Daoy (cell line): Measurements from ENCODE around the gene SKP2. TPM values are rescaled to one million over a fixed set of nuclear protein-coding genes. Genes with fewer than 3 reads are reported as not detected.
A peak's percentile ranks its signal among the peaks of the same experiment; 100 is the strongest.
"Not testable (repeated sequence)": the region's sequence is repeated elsewhere in the genome, so short reads cannot be mapped to it uniquely, and the experiment has no call there.

ENCODE experiments used
- DNase-seq: peaks from one replicate; pipeline ENCODE4 v3.0.0-alpha.2; 2015; ENCODE audit warnings: low read depth
- total RNA-seq: library from RNA; depleted of rRNA; stranded (reverse); fragments of >200 nt; shearing (Covaris generic); gene quantifications from 2 replicates; pipeline ENCODE4 v1.2.3, GENCODE V29; 2014

SKP2 gene
- total RNA-seq, 1 experiment from 2014 or later, result 31.2 TPM

- DNase-seq, result no peak
Observed at GRCh38 chr5:36156619-36157018, 4.7 kb downstream of the SKP2 start.

- no peak for DNase-seq
Observed at GRCh38 chr5:36158144-36158543, 6.2 kb downstream of the SKP2 start.

- DNase-seq, result no peak
Observed at GRCh38 chr5:36160617-36161016, 8.7 kb downstream of the SKP2 start.

- no peak for DNase-seq
Observed at GRCh38 chr5:36161361-36161760, 9.4 kb downstream of the SKP2 start.

GRCh38 chr5:36162810-36163486, 11.0 kb downstream of the SKP2 start:
- DNase-seq, result no peak

GRCh38 chr5:36164461-36164860, 12.6 kb downstream of the SKP2 start:
- no peak for DNase-seq

- no peak for DNase-seq
Observed at GRCh38 chr5:36168737-36169136, 16.8 kb downstream of the SKP2 start.

GRCh38 chr5:36170832-36171424, 19.0 kb downstream of the SKP2 start:
- DNase-seq, result no peak

- no peak for DNase-seq
Observed at GRCh38 chr5:36172599-36172998, 20.7 kb downstream of the SKP2 start.

- DNase-seq, result no peak
Observed at GRCh38 chr5:36173426-36173825, 21.5 kb downstream of the SKP2 start.

- no peak for DNase-seq
Observed at GRCh38 chr5:36174119-36174518, 22.2 kb downstream of the SKP2 start.

- DNase-seq, result no peak
Observed at GRCh38 chr5:36175043-36175442, 23.1 kb downstream of the SKP2 start.

GRCh38 chr5:36177154-36177553, 25.2 kb downstream of the SKP2 start:
- DNase-seq, result no peak

- DNase-seq, result peak; percentile 9
Observed at GRCh38 chr5:36177715-36178523, 26.0 kb downstream of the SKP2 start.

- DNase-seq, result no peak
Observed at GRCh38 chr5:36178524-36178890, 26.6 kb downstream of the SKP2 start.

GRCh38 chr5:36179950-36180349, 28.0 kb downstream of the SKP2 start:
- DNase-seq, result no peak

- DNase-seq, result no peak
Observed at GRCh38 chr5:36180556-36181350, 28.8 kb downstream of the SKP2 start.

GRCh38 chr5:36181774-36182173, 29.9 kb downstream of the SKP2 start:
- no peak for DNase-seq

GRCh38 chr5:36184408-36184807, 32.5 kb downstream of the SKP2 start:
- DNase-seq, result not testable (repeated sequence)

GRCh38 chr5:36193746-36194145, 41.8 kb downstream of the SKP2 start:
- DNase-seq, result no peak

- no peak for DNase-seq
Observed at GRCh38 chr5:36198281-36198680, 46.4 kb downstream of the SKP2 start.

GRCh38 chr5:36198783-36199182, 46.9 kb downstream of the SKP2 start:
- DNase-seq, result not testable (repeated sequence)
